NB4 (cell line): ENCODE data around the gene OR5K3.

Experiments
- MYC ChIP-seq: IDR thresholded peaks from 2 replicates; pipeline ENCODE4 v1.6.1; 2011; ENCODE audit warnings: low read depth, low read length
- POLR2A ChIP-seq: IDR thresholded peaks from 2 replicates; pipeline ENCODE4 v1.6.1; 2011; ENCODE audit warnings: mild to moderate bottlenecking; ENCODE audit not compliant: insufficient read length; ENCODE audit errors: extremely low read depth
- TF ChIP-seq, protein P1 (sequence below): IDR thresholded peaks from one replicate; pipeline ENCODE4 v1.5.1; 2012; ENCODE audit warnings: low read depth, low read length
- TF ChIP-seq, protein P2 (sequence below): IDR thresholded peaks from 2 replicates; pipeline ENCODE4 v1.6.1; 2011; ENCODE audit warnings: low read depth, low read length

DNA sequence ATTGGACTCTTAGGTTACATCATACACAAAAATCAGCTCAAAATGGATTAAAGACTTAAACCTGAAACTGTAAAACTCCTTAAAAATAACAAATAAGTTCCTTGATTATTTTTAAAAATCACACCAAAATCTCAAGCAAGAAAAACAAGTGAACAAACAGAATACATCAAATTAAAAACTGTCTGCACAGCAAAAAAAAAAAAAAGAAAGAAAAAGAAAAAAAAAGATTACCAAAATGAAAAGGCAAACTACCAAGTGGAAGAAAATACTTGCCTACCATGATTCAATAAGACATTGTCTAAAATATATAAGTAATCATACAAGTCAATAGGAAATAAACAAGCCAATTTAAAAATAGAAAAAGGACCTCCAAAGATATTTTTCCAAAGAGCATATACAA lies 19.3 kb upstream of the OR5K3 start:
- TF ChIP-seq, protein P1, sequence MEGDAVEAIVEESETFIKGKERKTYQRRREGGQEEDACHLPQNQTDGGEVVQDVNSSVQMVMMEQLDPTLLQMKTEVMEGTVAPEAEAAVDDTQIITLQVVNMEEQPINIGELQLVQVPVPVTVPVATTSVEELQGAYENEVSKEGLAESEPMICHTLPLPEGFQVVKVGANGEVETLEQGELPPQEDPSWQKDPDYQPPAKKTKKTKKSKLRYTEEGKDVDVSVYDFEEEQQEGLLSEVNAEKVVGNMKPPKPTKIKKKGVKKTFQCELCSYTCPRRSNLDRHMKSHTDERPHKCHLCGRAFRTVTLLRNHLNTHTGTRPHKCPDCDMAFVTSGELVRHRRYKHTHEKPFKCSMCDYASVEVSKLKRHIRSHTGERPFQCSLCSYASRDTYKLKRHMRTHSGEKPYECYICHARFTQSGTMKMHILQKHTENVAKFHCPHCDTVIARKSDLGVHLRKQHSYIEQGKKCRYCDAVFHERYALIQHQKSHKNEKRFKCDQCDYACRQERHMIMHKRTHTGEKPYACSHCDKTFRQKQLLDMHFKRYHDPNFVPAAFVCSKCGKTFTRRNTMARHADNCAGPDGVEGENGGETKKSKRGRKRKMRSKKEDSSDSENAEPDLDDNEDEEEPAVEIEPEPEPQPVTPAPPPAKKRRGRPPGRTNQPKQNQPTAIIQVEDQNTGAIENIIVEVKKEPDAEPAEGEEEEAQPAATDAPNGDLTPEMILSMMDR, result no peak
- TF ChIP-seq, protein P2, sequence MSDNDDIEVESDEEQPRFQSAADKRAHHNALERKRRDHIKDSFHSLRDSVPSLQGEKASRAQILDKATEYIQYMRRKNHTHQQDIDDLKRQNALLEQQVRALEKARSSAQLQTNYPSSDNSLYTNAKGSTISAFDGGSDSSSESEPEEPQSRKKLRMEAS, result no peak
- TF ChIP-seq POLR2A, result no peak
- TF ChIP-seq MYC, result no peak
